Measurements from ENCODE around the gene KRTAP4-5.
"Not testable (repeated sequence)": the region's sequence is repeated elsewhere in the genome, so short reads cannot be mapped to it uniquely, and the experiment has no call there.

The KRTAP4-5 gene

DNA sequence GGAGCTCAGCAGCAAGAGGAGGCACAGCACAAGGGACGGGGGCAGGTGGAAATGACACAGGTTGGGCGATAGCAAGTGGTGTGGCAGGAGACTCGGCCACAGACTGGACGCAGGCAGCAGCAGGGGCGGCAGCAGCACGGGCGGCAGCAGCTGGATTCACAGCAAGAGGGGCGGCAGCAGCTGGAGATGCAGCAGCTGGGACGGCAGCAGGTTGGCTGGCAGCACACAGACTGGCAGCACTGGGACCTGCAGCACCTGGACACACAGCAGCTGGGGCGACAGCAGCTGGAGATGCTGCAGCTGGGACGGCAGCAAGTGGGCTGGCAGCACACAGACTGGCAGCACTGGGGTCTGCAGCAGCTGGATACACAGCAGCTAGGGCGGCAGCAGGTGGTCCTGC is 9.8 kb downstream of the KRTAP4-5 start:
- not testable (repeated sequence) for H2AFZ ChIP-seq (ENCODE audit: low read depth, low read length); H3K4me1 ChIP-seq (ENCODE audit: insufficient read depth, low read length); H3K27me3 ChIP-seq (ENCODE audit: insufficient read depth, low read length); H3K4me3 ChIP-seq (ENCODE audit: low read length); H3K9me3 ChIP-seq (ENCODE audit: low read length); H3K36me3 ChIP-seq (ENCODE audit: insufficient read depth, low read length)

DNA sequence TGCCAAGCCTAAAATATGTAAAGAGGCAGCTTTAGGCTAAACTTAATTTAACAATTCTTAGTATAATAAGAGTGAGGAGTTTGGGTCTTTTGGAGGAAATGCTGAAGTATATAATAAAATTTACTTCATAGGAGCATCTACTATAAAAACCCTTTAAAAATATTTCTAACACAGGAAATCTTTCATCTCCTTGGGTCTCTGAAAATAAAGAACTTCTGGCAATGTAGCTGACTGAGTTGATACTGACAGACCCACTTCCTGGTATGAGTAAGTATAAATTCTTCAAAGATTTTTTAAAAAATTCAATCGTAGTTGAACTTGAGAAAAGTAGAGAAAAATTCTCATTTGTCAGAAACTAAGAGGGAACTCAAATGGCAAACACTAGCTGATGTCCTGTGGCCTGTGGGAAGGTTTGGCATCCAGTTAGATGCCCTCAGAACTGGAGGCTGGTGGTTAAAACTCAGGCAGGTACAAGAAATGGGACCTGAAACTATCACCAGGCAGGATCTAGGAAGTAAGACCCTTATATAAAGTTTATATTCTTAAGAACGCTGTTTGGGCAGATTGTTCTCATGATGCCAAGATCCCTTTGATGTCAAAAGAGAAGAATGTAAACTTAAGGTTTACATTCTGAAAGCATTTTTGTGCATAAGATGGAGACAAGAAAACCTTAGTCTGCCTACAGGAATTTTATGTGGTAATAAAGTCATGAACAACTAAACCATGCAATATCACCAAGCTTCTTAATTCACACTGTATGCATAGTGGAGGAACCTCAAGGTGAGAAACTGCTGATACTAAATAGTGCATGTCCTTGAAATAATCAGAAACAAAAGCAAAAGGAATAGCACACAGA is 15.5 kb downstream of the KRTAP4-5 start:
- Histone ChIP-seq H3K36me3 (ENCODE audit: insufficient read depth, low read length) (no peaks in the 10 kb centered on the region), H3K9me3 (ENCODE audit: low read length) (no peaks in the 10 kb centered on the region), H3K27me3 (ENCODE audit: insufficient read depth, low read length) (no peaks in the 10 kb centered on the region), H2AFZ (ENCODE audit: low read depth, low read length) (no peak overlapping the region), H3K4me3 (ENCODE audit: low read length) (no peak overlapping the region), H3K4me1 (ENCODE audit: insufficient read depth, low read length) (no peaks in the 10 kb centered on the region)

DNA sequence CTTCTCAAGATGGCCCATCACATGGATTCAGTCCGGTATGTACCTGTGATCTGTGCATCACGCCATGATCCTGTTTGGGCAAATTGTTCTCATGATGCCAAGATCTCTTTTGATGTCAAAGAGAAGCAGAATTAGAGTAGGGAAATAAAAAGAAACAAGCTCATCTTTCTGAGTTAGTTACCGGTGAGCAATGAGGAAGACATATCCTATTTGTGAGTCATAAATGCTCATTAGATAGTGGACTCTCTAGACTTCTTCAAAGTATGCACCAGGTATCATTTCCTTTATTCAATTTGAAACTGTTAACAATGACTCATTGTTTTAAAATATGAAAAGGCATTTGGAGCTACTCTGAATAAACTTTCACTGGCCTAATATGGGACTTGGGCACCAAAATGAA is 17.6 kb downstream of the KRTAP4-5 start:
- Histone ChIP-seq H3K4me3 (ENCODE audit: low read length) (no peak overlapping the region), H2AFZ (ENCODE audit: low read depth, low read length) (no peak overlapping the region), H3K4me1 (ENCODE audit: insufficient read depth, low read length) (no peaks in the 10 kb centered on the region), H3K27me3 (ENCODE audit: insufficient read depth, low read length) (no peaks in the 10 kb centered on the region), H3K36me3 (ENCODE audit: insufficient read depth, low read length) (no peaks in the 10 kb centered on the region), H3K9me3 (ENCODE audit: low read length) (no peaks in the 10 kb centered on the region)

DNA sequence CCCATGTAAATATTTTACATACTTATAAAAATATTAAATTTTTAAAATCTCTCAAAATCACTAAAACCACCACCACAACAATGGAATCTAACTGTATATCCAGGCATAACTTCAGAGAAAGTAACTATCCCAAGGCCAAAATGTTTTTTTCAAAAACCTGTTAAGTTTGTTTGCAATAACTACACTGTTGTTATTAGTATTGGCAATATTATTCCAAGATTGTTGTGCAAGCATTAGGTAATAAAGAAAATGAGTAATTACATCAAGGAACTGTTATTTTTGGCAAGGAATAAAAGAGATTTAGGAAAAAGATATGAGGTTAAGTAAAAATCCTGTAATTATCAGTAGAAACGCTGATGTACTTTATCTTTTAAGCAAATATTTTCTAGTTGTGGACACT is 22.3 kb downstream of the KRTAP4-5 start:
- H2AFZ ChIP-seq (ENCODE audit: low read depth, low read length) = no peak overlapping the region
- no peaks in the 10 kb centered on the region for H3K9me3 ChIP-seq (ENCODE audit: low read length)
- no peaks in the 10 kb centered on the region for H3K36me3 ChIP-seq (ENCODE audit: insufficient read depth, low read length)
- H3K27me3 ChIP-seq (ENCODE audit: insufficient read depth, low read length) = no peaks in the 10 kb centered on the region
- no peak overlapping the region for H3K4me3 ChIP-seq (ENCODE audit: low read length)
- H3K4me1 ChIP-seq (ENCODE audit: insufficient read depth, low read length) = no peaks in the 10 kb centered on the region

DNA sequence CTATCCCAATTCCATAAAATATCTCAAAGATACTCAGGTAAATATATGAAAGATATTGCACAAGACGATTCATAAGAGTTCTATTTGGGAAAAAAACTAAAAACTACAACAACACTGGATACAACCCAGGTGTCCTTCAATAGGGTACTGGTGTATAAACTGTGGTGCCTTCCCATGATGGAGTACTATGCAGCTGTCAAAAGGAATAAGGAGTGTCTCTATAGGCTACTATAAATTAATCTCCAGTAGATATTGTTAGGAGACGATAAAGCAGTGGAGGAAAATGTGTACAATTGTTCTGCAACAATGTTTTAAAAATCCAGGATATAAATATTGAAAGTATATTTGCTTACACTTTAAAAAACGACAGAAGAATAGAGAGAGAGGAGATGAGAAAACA is 23.2 kb downstream of the KRTAP4-5 start:
- Histone ChIP-seq H3K9me3 (ENCODE audit: low read length) (no peaks in the 10 kb centered on the region), H3K27me3 (ENCODE audit: insufficient read depth, low read length) (no peaks in the 10 kb centered on the region), H3K4me3 (ENCODE audit: low read length) (no peak overlapping the region), H3K36me3 (ENCODE audit: insufficient read depth, low read length) (no peaks in the 10 kb centered on the region), H3K4me1 (ENCODE audit: insufficient read depth, low read length) (no peaks in the 10 kb centered on the region), H2AFZ (ENCODE audit: low read depth, low read length) (no peak overlapping the region)

DNA sequence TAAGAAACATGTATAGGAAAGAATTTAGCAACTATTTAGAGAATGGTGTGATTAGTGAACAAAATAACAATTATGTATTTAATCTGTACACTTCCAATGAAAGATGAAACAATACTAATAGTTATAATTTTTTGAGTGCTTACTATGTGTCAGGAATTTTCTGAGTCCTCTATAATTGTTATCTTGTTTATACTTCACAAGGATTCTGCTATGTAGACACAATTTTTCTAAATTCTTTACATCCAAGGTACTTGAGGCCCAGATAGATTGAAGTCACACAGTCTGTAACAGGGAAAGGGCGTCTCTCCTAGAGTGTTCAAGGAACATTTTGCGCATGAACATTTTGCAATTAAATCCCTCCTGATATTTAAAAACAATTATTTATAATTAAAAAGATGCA is 24.6 kb downstream of the KRTAP4-5 start:
- no peak overlapping the region for H3K4me3 ChIP-seq (ENCODE audit: low read length)
- no peaks in the 10 kb centered on the region for H3K9me3 ChIP-seq (ENCODE audit: low read length)
- H3K4me1 ChIP-seq (ENCODE audit: insufficient read depth, low read length) = no peaks in the 10 kb centered on the region
- H3K36me3 ChIP-seq (ENCODE audit: insufficient read depth, low read length) = no peaks in the 10 kb centered on the region
- H3K27me3 ChIP-seq (ENCODE audit: insufficient read depth, low read length) = no peaks in the 10 kb centered on the region
- no peak overlapping the region for H2AFZ ChIP-seq (ENCODE audit: low read depth, low read length)

DNA sequence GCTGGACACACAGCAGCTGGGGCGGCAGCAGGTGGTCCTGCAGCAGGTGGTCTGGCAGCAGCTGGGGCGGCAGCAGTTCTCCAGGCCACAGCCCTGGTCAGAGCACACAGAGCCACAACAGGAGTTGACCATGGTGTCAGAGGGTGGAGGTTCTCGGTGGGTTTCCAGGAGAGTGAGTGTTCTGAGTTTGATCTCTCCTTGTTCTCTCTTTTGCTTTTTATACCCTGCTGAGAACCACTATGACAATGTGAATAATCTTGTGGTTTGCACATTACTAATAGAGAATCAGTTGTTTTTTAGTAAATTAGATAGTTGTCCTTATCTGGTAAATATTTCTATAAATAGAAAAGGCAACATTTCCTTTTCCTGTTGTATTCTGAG is 25.6 kb downstream of the KRTAP4-5 start, which contains the start of gene KRTAP4-12:
TSS of gene KRTAP4-12 (minus strand) at position 192 of the 381 bp plus-strand sequence. CDS start at position 132, 60 bp downstream.
- H3K4me3 ChIP-seq (ENCODE audit: low read length); H3K36me3 ChIP-seq (ENCODE audit: insufficient read depth, low read length); H2AFZ ChIP-seq (ENCODE audit: low read depth, low read length); H3K4me1 ChIP-seq (ENCODE audit: insufficient read depth, low read length); H3K9me3 ChIP-seq (ENCODE audit: low read length); H3K27me3 ChIP-seq (ENCODE audit: insufficient read depth, low read length): not testable (repeated sequence)

DNA sequence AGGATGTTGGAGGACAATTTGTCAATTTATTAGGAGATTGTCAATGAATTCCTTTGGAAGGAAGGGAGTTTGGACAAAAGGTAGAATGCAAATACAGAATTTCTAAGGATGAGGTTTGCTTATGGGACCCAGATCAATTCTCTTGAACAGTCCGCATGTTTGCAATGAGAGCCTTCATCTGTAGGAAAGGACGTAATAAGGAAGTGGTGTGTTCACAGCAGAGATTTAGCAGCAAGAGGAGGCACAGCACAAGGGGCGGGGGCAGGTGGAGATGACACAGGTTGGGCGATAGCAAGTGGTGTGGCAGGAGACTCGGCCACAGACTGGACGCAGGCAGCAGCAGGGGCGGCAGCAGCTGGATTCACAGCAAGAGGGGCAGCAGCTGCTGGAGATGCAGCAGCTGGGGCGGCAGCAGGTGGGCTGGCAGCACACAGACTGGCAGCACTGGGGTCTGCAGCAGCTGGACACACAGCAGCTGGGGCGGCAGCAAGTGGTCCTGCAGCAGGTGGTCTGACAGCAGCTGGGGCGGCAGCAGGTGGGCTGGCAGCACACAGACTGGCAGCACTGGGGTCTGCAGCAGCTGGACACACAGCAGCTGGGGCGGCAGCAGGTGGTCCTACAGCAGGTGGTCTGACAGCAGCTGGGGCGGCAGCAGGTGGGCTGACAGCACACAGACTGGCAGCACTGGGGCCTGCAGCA is 26.2 kb downstream of the KRTAP4-5 start:
- not testable (repeated sequence) for H3K36me3 ChIP-seq (ENCODE audit: insufficient read depth, low read length); H3K4me1 ChIP-seq (ENCODE audit: insufficient read depth, low read length); H3K27me3 ChIP-seq (ENCODE audit: insufficient read depth, low read length); H3K4me3 ChIP-seq (ENCODE audit: low read length); H2AFZ ChIP-seq (ENCODE audit: low read depth, low read length); H3K9me3 ChIP-seq (ENCODE audit: low read length)

DNA sequence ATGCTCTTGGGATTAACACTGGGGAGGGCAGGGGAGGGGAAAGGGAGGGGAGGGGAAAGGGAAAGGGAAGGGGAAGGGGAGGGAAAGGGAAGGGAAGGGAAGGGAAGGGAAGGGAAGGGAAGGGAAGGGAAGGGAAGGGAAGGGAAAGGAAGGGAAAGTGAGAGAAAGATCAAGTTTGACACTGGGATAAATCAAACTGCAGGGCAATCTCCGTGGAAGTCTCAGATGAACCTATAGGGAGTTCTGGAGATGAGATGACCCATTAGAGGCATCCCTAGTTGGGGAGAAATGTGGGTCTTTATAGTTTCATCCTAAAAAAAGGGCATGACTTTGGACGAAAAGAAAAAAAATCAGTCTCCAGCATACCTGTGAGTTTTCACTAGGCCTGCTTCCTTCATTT is 27.9 kb downstream of the KRTAP4-5 start:
- no peaks in the 10 kb centered on the region for H3K27me3 ChIP-seq (ENCODE audit: insufficient read depth, low read length)
- no peaks in the 10 kb centered on the region for H3K36me3 ChIP-seq (ENCODE audit: insufficient read depth, low read length)
- no peaks in the 10 kb centered on the region for H3K9me3 ChIP-seq (ENCODE audit: low read length)
- no peaks in the 10 kb centered on the region for H3K4me1 ChIP-seq (ENCODE audit: insufficient read depth, low read length)
- no peak overlapping the region for H2AFZ ChIP-seq (ENCODE audit: low read depth, low read length)
- no peak overlapping the region for H3K4me3 ChIP-seq (ENCODE audit: low read length)

DNA sequence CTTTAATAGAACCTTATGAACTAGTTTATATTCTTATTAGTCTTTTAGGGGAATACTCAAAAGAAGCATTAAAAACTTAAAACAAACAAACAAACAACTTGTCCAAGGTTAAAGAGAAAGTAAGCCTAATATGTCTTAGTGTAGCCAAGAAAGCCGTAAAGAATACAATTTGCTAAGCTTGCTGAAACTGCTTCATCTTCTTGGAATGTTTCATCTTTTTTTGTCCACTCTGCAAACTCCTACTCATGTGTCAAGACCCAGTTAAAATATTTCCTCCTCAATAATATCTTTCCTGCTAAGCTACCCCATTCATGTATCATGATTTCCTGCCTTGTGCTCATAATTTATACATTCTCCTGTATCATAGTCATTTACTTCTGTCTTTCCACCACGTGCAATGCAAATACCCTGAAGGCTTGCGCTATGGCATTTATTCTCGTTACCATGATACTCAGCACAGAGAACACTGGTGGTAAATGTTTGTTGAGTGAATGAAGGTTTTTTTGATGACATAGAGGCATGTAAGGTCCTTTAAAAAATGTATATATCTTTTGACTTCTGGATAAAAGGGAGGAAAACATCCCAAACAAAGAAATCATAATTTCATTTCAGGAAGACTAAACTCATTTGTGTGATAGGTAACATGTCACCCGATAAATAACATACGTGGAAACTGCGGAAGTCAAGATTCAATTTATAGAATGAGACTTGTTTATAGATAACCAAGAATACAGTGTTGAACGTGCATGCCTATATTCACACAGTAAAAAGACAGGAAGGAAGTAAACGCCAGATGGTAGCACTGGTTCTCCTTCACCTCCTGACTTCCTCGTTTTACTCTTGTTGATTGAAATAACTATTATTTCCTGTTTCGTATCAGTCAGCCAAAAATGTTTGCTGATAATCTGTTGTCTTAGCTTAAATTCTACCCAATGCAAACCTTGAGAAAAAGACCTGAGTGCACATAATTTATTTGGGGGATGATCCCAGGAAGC is 29.6 kb downstream of the KRTAP4-5 start:
- H3K4me3 ChIP-seq (ENCODE audit: low read length); H3K27me3 ChIP-seq (ENCODE audit: insufficient read depth, low read length); H2AFZ ChIP-seq (ENCODE audit: low read depth, low read length); H3K4me1 ChIP-seq (ENCODE audit: insufficient read depth, low read length); H3K9me3 ChIP-seq (ENCODE audit: low read length); H3K36me3 ChIP-seq (ENCODE audit: insufficient read depth, low read length): not testable (repeated sequence)

DNA sequence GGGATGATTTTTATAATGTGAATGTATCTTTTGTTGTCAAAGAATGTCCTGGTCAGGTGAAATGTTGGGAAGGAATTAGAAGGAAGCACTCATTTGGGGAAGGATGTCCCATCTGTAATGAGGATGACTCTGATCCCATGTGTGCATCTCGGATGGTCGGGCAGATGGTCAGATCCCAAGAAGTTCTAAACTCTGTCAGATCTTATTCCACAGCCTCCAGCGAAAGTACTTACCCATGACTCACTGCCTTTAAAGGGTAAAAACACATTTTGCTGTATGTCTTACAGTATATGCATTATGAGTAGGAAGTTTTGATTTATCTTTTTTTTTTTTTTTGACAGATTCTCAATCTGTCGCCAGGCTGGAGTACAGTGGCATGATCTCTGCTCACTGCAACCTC is 30.9 kb downstream of the KRTAP4-5 start:
- no peak overlapping the region for H2AFZ ChIP-seq (ENCODE audit: low read depth, low read length)

DNA sequence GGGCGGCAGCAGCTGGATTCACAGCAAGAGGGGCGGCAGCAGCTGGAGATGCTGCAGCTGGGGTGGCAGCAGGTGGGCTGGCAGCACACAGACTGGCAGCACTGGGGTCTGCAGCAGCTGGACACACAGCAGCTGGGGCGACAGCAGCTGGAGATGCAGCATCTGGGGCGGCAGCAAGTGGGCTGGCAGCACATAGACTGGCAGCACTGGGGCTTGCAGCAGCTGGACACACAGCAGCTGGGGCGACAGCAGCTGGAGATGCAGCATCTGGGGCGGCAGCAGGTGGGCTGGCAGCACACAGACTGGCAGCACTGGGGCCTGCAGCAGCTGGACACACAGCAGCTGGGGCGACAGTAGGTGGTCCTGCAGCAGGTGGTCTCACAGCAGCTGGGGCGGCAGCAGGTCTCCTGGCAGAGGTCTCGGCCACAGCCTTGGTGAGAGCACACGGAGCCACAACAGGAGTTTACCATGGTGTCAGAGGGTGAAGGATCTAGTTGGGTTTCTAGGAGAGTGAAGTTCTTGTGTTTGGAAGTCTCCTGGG is 31.7 kb downstream of the KRTAP4-5 start, which contains the start of gene KRTAP4-11:
TSS of gene KRTAP4-11 (minus strand) at position 528 of the 541 bp plus-strand sequence. CDS start at position 470, 58 bp downstream.
- H2AFZ ChIP-seq (ENCODE audit: low read depth, low read length); H3K27me3 ChIP-seq (ENCODE audit: insufficient read depth, low read length); H3K4me1 ChIP-seq (ENCODE audit: insufficient read depth, low read length); H3K4me3 ChIP-seq (ENCODE audit: low read length); H3K9me3 ChIP-seq (ENCODE audit: low read length); H3K36me3 ChIP-seq (ENCODE audit: insufficient read depth, low read length): not testable (repeated sequence)

More for the DNA sequence above, 30.9 kb downstream of the KRTAP4-5 start:
- Histone ChIP-seq H3K36me3 (ENCODE audit: insufficient read depth, low read length) (no peaks in the 10 kb centered on the region), H3K9me3 (ENCODE audit: low read length) (no peaks in the 10 kb centered on the region), H3K27me3 (ENCODE audit: insufficient read depth, low read length) (peaks cover 2% of the 10 kb centered on the region), H3K4me1 (ENCODE audit: insufficient read depth, low read length) (peaks cover 7% of the 10 kb centered on the region), H3K4me3 (ENCODE audit: low read length) (no peak overlapping the region)

Measured in neuron (in vitro differentiated cells).